Liver (tissue), 3 donors: ENCODE results near the gene MAPK9.

Experiments used
- ATF3 ChIP-seq: IDR thresholded peaks from 2 replicates; pipeline ENCODE4 v1.6.1; 2016; ENCODE audit warnings: antibody characterized with exemption
- CTCF ChIP-seq: fragments of 150-350 bp; IDR thresholded peaks from 2 replicates; pipeline ENCODE4 v1.5.1; 2017; ENCODE audit warnings: improper control_type of control experiment, low read depth, low read length; ENCODE audit not compliant: missing input control
- EGR1 ChIP-seq, 2 donors: IDR thresholded peaks; 2 replicates each; pipeline ENCODE4 v1.6.1; 2016 to 2018; ENCODE audit warnings: antibody characterized with exemption in 2 of 2, low read depth in 2 of 2
- FOXA1 ChIP-seq: IDR thresholded peaks from 2 replicates; pipeline ENCODE4 v1.6.1; 2016; ENCODE audit warnings: antibody characterized with exemption
- GABPA ChIP-seq, 2 donors: IDR thresholded peaks in 1 of 2; conservative IDR thresholded peaks in 1 of 2; 2 replicates each; pipeline ENCODE4 v1.6.1; 2016; ENCODE audit warnings: antibody characterized with exemption in 2 of 2, mild to moderate bottlenecking in 1 of 2, moderate library complexity in 1 of 2
- JUND ChIP-seq, 2 donors: IDR thresholded peaks; 2 replicates each; pipeline ENCODE4 v1.6.1; 2016; ENCODE audit warnings: antibody characterized with exemption in 2 of 2
- MAX ChIP-seq: IDR thresholded peaks from 2 replicates; pipeline ENCODE4 v1.6.1; 2016; ENCODE audit warnings: antibody characterized with exemption
- NR2F2 ChIP-seq: IDR thresholded peaks from 2 replicates; pipeline ENCODE4 v1.6.1; 2016; ENCODE audit warnings: antibody characterized with exemption
- RAD21 ChIP-seq, 2 donors: IDR thresholded peaks; 2 replicates each; pipeline ENCODE4 v1.6.1; 2016; ENCODE audit warnings: antibody characterized with exemption in 2 of 2, mild to moderate bottlenecking in 2 of 2
- RXRA ChIP-seq, 2 donors: IDR thresholded peaks; 2 replicates each; pipeline ENCODE4 v1.6.1; 2017 to 2018; ENCODE audit warnings: antibody characterized with exemption in 2 of 2, mild to moderate bottlenecking in 1 of 2
- SP1 ChIP-seq: IDR thresholded peaks from 2 replicates; pipeline ENCODE4 v1.6.1; 2018; ENCODE audit warnings: antibody characterized with exemption, mild to moderate bottlenecking
- YY1 ChIP-seq: IDR thresholded peaks from 2 replicates; pipeline ENCODE4 v1.6.1; 2016; ENCODE audit warnings: antibody characterized with exemption, mild to moderate bottlenecking
- ZBTB33 ChIP-seq: IDR thresholded peaks from 2 replicates; pipeline ENCODE4 v1.6.1; 2016; ENCODE audit warnings: antibody characterized with exemption
- donor health status: healthy.
- donor health status: healthy.

GRCh38 chr5:180339583-180340183 lies 47.8 kb upstream of the MAPK9 start:
- TF ChIP-seq CTCF (no peak), SP1 (no peak), RAD21 (IDR thresholded peaks at IDR 0.05) (no peak), GABPA (IDR thresholded peaks at IDR 0.05 in 1 of 2, conservative IDR thresholded peaks at IDR 0.05 in 1 of 2) (no peak), RXRA (IDR thresholded peaks at IDR 0.05) (no peak), JUND (IDR thresholded peaks at IDR 0.05) (no peak), FOXA1 (no peak), MAX (no peak), ZBTB33 (no peak), ATF3 (no peak), YY1 (no peak), NR2F2 (no peak), EGR1 (IDR thresholded peaks at IDR 0.05; ENCODE audit: low read depth in 2 of 2) (no peak)
